ENCODE data around the gene TMEM117.

GRCh38 chr12:43964033-43964432 lies 128.2 kb downstream of the TMEM117 start:
- TF ChIP-seq POLR2AphosphoS5 (IDR thresholded peaks at IDR 0.05; ENCODE audit: low read depth, low read length) (no peak), POLR2A (IDR thresholded peaks at IDR 0.05; ENCODE audit: low read depth, low read length) (no peak)

Measured in GM12892 (cell line).